ENCODE measurements around the gene TRANK1. TPM values are rescaled to one million over a fixed set of nuclear protein-coding genes. Genes with fewer than 3 reads are reported as not detected.

TRANK1 gene
- total RNA-seq = 2.3 and 3.4 TPM in 2 replicates

DNA sequence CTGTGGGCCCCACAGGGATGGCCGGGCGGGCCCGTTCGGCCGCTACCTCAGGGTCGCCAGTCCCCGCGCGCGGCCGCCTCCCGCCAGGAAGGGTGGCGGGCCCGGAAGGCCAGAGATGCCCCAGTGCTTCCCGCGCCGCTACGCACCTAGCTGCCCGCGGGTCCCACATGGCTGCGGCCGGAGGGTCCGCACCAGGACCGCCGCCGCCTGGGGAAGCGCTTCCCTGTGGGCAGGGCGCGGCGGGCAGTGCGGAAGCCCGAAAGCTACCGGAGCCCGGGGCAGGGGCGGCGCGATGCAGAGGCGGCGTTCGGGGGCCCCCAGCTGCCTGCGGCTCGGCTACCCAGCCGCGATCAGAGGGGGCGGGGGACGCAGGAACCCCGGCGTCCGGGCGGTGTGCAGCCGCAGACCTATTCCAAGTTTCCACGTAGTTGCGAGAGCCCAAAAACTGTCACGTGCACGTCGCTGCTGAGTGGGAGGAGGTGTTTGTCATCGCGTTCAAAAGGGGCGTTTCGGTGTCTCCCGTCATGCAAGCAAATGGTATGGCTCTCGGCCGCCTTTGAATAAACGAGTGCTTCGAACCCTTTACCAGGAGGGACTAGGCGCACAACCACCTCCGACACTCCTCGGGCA is at the start of gene TRANK1:
Gene TRANK1, minus strand, starts transcription at position 414 of the 630 bp plus-strand sequence. Its CDS starts 245 bp downstream, at position 169.
- Mint-ChIP-seq H3K27me3 (ENCODE audit: insufficient read depth) (peaks cover 16% of the 10 kb centered on the region), H3K9me3 (peaks cover 28% of the 10 kb centered on the region), H3K4me1 (ENCODE audit: low read depth) (no peaks in the 10 kb centered on the region), H3K36me3 (ENCODE audit: low read depth) (peaks cover 10% of the 10 kb centered on the region), H3K4me3 (peak within 1 kb of the TSS; percentile 83), H3K27ac (peak within 1 kb of the TSS; percentile 36)
- DNase-seq (ENCODE audit: low spot score) = peak; percentile 56
- intact Hi-C loops (cut with micrococcal nuclease) = loop anchor here (1.0 kb wide), 4 partner anchors 14 to 49 kb away; partner anchors contain the start of genes EPM2AIP1 and MLH1

DNA sequence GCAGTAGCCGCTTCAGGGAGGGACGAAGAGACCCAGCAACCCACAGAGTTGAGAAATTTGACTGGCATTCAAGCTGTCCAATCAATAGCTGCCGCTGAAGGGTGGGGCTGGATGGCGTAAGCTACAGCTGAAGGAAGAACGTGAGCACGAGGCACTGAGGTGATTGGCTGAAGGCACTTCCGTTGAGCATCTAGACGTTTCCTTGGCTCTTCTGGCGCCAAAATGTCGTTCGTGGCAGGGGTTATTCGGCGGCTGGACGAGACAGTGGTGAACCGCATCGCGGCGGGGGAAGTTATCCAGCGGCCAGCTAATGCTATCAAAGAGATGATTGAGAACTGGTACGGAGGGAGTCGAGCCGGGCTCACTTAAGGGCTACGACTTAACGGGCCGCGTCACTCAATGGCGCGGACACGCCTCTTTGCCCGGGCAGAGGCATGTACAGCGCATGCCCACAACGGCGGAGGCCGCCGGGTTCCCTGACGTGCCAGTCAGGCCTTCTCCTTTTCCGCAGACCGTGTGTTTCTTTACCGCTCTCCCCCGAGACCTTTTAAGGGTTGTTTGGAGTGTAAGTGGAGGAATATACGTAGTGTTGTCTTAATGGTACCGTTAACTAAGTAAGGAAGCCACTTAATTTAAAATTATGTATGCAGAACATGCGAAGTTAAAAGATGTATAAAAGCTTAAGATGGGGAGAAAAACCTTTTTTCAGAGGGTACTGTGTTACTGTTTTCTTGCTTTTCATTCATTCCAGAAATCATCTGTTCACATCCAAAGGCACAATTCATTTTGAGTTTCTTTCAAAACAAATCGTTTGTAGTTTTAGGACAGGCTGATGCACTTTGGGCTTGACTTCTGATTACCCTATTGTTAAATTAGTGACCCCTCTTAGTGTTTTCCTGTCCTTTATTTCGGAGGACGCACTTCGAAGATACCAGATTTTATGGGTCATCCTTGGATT is 48.8 kb upstream of the TRANK1 start, which contains the start of gene MLH1:
Gene MLH1, plus strand, starts transcription at position 193 of the 958 bp plus-strand sequence. Its CDS starts 30 bp downstream, at position 223.
- peaks cover 42% of the 10 kb centered on the region for H3K36me3 Mint-ChIP-seq (ENCODE audit: low read depth)
- intact Hi-C loops (cut with micrococcal nuclease) = loop anchor here (1.0 to 2.0 kb wide), 7 partner anchors 23 to 1172 kb away; partner anchors contain the start of genes ACAA1, OXSR1 and TRANK1
- peaks cover 38% of the 10 kb centered on the region for H3K4me1 Mint-ChIP-seq (ENCODE audit: low read depth)
- peak; percentile 99 for DNase-seq (ENCODE audit: low spot score)
- no peak within 1 kb of the TSS for H3K27ac Mint-ChIP-seq
- H3K4me3 Mint-ChIP-seq = no peak within 1 kb of the TSS
- H3K9me3 Mint-ChIP-seq = no peaks in the 10 kb centered on the region
- no peaks in the 10 kb centered on the region for H3K27me3 Mint-ChIP-seq (ENCODE audit: insufficient read depth)

DNA sequence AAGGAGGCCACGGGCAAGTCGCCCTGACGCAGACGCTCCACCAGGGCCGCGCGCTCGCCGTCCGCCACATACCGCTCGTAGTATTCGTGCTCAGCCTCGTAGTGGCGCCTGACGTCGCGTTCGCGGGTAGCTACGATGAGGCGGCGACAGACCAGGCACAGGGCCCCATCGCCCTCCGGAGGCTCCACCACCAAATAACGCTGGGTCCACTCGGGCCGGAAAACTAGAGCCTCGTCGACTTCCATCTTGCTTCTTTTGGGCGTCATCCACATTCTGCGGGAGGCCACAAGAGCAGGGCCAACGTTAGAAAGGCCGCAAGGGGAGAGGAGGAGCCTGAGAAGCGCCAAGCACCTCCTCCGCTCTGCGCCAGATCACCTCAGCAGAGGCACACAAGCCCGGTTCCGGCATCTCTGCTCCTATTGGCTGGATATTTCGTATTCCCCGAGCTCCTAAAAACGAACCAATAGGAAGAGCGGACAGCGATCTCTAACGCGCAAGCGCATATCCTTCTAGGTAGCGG is 48.0 kb upstream of the TRANK1 start, which contains the start of gene EPM2AIP1:
Gene EPM2AIP1, minus strand, starts transcription at position 326 of the 520 bp plus-strand sequence. Its CDS starts 54 bp downstream, at position 272.
- H3K4me1 Mint-ChIP-seq (ENCODE audit: low read depth) = peaks cover 45% of the 10 kb centered on the region
- H3K9me3 Mint-ChIP-seq = no peaks in the 10 kb centered on the region
- no peaks in the 10 kb centered on the region for H3K27me3 Mint-ChIP-seq (ENCODE audit: insufficient read depth)
- DNase-seq (ENCODE audit: low spot score) = no peak
- no peak within 1 kb of the TSS for H3K27ac Mint-ChIP-seq
- peaks cover 44% of the 10 kb centered on the region for H3K36me3 Mint-ChIP-seq (ENCODE audit: low read depth)
- intact Hi-C loops (cut with micrococcal nuclease) = loop anchor here (1.0 to 2.0 kb wide), 7 partner anchors 22 to 1172 kb away; partner anchors contain the start of genes ACAA1, OXSR1 and TRANK1
- no peak within 1 kb of the TSS for H3K4me3 Mint-ChIP-seq

DNA sequence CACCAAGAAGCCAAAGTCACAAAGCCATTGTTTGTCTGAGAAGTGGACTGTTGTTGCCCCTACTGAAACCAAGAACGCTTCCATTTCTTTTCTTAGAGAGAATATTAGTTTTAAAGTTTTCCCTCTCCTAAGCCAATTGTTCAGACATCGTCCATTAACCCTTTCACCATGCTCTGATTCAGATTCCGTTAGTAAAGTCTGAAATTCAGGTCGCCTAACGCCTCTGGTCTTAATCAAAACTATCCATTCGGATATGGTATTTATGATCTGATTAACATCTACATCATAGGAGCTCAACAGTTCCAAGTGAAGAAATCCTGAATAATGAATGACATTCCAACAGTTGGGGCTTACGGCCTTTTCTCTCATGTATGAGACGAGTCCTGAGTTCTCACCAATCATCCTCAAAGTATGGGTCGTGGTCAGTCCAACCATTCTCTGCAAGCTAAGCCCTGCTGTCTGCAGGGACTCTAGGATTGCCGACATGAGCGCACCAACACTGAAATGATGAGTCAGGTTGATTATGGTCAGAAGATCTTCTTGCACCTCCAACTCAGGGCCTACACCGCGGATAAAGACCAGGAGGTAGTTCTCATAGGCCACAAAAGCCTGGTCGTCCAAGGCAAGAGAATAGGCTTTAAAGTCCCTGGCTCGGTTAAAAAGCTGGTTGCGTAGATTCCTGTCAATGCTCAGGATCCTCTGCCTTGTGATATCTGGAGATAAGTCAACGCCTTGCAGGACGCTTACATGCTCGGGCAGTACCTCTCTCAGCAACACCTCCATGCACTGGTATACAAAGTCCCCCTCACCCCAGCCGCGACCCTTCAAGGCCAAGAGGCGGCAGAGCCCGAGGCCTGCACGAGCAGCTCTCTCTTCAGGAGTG is 47.3 kb upstream of the TRANK1 start:
- DNase-seq (ENCODE audit: low spot score) = peak; percentile 16
- peaks cover 47% of the 10 kb centered on the region for H3K4me1 Mint-ChIP-seq (ENCODE audit: low read depth)
- peaks cover 45% of the 10 kb centered on the region for H3K36me3 Mint-ChIP-seq (ENCODE audit: low read depth)

DNA sequence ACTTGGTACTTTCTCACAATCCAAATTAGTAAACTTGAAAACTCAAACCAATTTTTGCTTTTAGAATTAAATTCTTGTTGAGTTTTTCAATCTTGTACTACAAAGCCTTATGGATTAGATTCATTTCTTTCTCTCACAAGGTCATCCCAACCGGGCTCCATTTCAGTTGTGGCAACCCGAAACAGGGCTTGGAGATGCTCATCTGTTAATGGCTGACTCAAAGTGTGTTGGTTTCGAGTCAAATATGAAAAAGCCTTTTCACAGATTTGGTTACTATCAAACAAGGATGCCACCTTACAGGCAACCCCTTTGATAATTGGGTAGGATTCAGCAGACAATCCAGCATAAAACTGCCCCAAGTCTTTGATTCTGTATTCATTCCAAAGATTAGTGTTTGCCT is 46.3 kb upstream of the TRANK1 start:
- H3K27me3 Mint-ChIP-seq (ENCODE audit: insufficient read depth) = no peaks in the 10 kb centered on the region
- peaks cover 38% of the 10 kb centered on the region for H3K4me1 Mint-ChIP-seq (ENCODE audit: low read depth)
- no peak overlapping the region for H3K27ac Mint-ChIP-seq
- no peak overlapping the region for H3K4me3 Mint-ChIP-seq
- intact Hi-C loops (cut with micrococcal nuclease) = loop anchor here (1.0 kb wide), 1 partner anchor 115 kb away; no protein-coding TSS in a partner anchor
- DNase-seq (ENCODE audit: low spot score) = peak; percentile 6
- no peaks in the 10 kb centered on the region for H3K9me3 Mint-ChIP-seq
- H3K36me3 Mint-ChIP-seq (ENCODE audit: low read depth) = peaks cover 42% of the 10 kb centered on the region

More for the DNA sequence above, 47.3 kb upstream of the TRANK1 start:
- no peaks in the 10 kb centered on the region for H3K27me3 Mint-ChIP-seq (ENCODE audit: insufficient read depth)
- intact Hi-C loops (cut with micrococcal nuclease) = loop anchor here (1.0 to 2.0 kb wide), 2 partner anchors 21 to 116 kb away; no protein-coding TSS in a partner anchor
- no peak overlapping the region for H3K27ac Mint-ChIP-seq
- H3K4me3 Mint-ChIP-seq = no peak overlapping the region
- H3K9me3 Mint-ChIP-seq = no peaks in the 10 kb centered on the region

DNA sequence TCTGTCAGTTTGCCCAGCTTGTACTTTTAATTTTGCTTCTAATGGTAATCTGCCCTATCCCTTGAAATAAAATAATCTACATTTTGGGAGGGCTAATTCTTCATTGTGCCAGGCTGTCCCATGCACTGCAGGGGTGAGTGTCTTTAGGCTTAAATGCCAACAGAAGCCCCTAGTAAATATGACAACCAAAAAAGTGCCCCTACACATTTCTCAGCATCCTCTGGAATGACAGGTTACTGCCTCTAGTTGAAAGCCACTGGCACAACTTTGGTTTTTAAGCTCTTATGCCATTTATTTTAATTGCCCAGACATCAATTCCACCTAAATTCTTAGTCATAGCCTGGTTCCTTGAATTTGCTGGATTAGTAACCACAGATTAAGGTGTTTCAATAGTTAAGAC is 44.7 kb upstream of the TRANK1 start:
- intact Hi-C loops (cut with micrococcal nuclease) = no loop called here
- no peak for DNase-seq (ENCODE audit: low spot score)
- Mint-ChIP-seq H3K4me1 (ENCODE audit: low read depth) (peaks cover 38% of the 10 kb centered on the region), H3K9me3 (no peaks in the 10 kb centered on the region), H3K4me3 (no peak overlapping the region), H3K27me3 (ENCODE audit: insufficient read depth) (no peaks in the 10 kb centered on the region), H3K36me3 (ENCODE audit: low read depth) (peaks cover 55% of the 10 kb centered on the region), H3K27ac (no peak overlapping the region)

DNA sequence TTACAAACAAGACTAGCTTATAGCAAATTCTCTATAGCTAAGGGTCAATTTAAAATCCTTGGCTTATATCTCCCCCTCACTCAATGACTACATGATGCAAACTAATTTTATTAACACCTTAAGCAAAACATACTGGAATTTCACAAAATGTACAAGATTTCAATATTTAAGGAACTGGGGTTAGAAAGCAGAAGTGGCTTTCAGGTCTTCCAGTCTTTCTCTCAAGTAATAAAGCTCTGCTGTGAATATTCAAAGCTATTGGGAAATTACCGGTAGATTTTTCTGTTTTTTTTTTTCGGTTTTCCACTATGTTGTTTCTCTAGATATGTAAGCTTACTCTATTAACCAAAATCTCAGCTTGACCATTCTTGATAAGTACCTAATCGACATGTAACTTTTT is 44.2 kb upstream of the TRANK1 start:
- H3K36me3 Mint-ChIP-seq (ENCODE audit: low read depth) = peaks cover 56% of the 10 kb centered on the region
- H3K27ac Mint-ChIP-seq = no peak overlapping the region
- H3K9me3 Mint-ChIP-seq = no peaks in the 10 kb centered on the region
- DNase-seq (ENCODE audit: low spot score) = no peak
- intact Hi-C loops (cut with micrococcal nuclease) = no loop called here
- peaks cover 38% of the 10 kb centered on the region for H3K4me1 Mint-ChIP-seq (ENCODE audit: low read depth)
- H3K4me3 Mint-ChIP-seq = no peak overlapping the region
- H3K27me3 Mint-ChIP-seq (ENCODE audit: insufficient read depth) = no peaks in the 10 kb centered on the region

DNA sequence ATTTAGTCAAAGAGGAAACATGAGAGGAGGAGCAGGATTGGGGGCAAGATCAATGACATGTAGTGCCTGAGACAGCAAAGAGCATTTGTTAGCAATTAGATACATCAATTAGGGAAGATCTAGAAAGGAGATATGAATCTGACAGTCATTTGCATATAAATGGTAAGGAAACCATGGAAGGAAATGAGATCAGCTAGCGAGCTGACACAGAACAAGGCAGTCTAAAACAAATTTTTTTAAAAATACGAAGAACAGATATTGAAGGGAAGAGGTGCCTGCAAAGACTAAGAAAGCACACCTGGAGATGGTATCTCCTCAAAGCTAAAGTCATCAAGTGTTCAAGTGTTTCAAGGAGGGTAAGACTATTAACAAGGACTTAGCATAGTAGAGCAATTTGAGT is 43.5 kb upstream of the TRANK1 start:
- peaks cover 62% of the 10 kb centered on the region for H3K36me3 Mint-ChIP-seq (ENCODE audit: low read depth)

DNA sequence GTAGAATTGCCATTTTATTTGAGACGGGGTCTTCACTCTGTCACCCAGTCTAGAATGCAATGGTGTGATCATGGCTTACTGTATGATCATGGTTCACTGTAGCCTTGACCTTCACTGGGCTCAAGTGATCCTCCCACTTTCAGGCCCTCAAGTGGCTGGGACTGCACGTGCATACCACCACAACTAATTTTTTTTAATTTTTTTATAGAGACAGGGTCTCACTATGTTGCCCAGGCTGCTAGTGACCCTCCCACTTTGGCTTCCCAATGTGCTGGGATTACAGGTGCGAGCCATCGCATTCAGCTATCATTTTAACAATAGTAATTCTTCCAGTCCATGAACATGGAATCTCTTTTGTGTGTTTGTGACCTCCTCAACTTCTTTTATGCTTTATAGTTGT is 36.2 kb upstream of the TRANK1 start:
- intact Hi-C loops (cut with micrococcal nuclease) = no loop called here
- Mint-ChIP-seq H3K27ac (no peak overlapping the region), H3K9me3 (peaks cover 25% of the 10 kb centered on the region), H3K36me3 (ENCODE audit: low read depth) (peaks cover 59% of the 10 kb centered on the region), H3K4me3 (no peak overlapping the region), H3K4me1 (ENCODE audit: low read depth) (no peaks in the 10 kb centered on the region), H3K27me3 (ENCODE audit: insufficient read depth) (no peaks in the 10 kb centered on the region)
- no peak for DNase-seq (ENCODE audit: low spot score)

More for the DNA sequence above, 43.5 kb upstream of the TRANK1 start:
- Mint-ChIP-seq H3K9me3 (no peaks in the 10 kb centered on the region), H3K4me3 (peak overlapping the region; percentile 24), H3K27ac (peak overlapping the region; percentile 11), H3K27me3 (ENCODE audit: insufficient read depth) (no peaks in the 10 kb centered on the region), H3K4me1 (ENCODE audit: low read depth) (peaks cover 38% of the 10 kb centered on the region)
- intact Hi-C loops (cut with micrococcal nuclease) = no loop called here
- DNase-seq (ENCODE audit: low spot score) = no peak

DNA sequence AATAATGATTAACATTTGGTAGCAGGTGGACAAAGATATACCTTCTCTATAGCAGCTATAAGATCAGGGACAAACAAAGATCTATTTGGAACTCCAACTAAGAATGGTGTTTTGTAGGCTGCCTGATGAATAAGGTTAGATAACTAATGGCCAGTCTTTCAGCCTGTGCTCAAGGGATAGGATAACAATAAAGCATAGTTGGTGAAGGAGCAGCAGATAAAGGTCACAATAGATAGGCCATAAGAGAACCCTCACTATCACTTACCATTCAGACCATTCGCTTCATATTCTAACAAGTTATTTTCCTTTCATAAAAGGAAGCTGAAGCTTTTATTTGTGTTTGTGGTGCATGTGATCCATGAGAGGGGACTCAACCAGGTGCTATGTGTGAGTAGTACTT is 28.3 kb upstream of the TRANK1 start:
- Mint-ChIP-seq H3K9me3 (no peaks in the 10 kb centered on the region), H3K4me3 (no peak overlapping the region), H3K36me3 (ENCODE audit: low read depth) (peaks cover 12% of the 10 kb centered on the region), H3K27ac (no peak overlapping the region), H3K4me1 (ENCODE audit: low read depth) (peaks cover 28% of the 10 kb centered on the region), H3K27me3 (ENCODE audit: insufficient read depth) (no peaks in the 10 kb centered on the region)
- DNase-seq (ENCODE audit: low spot score) = no peak
- intact Hi-C loops (cut with micrococcal nuclease) = no loop called here

DNA sequence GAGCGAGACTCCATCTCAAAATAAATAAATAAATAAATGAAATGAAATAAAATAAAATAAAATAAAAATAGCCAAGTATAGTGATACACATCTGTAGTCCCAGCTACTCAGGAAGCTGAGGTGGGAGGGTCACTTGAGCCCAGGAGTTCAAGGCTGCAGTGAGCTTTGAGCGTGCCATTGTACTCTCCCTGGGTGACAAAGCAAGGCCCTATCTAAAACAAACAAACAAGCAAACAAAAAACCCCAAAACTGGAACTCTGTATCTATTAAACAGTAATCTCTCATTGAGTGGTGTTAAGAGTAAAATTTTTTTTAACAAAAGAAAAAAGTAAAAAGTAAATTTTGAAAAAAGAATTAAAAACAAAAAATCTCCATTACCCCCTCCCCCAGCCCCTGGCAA is 27.3 kb upstream of the TRANK1 start:
- Mint-ChIP-seq H3K9me3 (no peaks in the 10 kb centered on the region), H3K27me3 (ENCODE audit: insufficient read depth) (no peaks in the 10 kb centered on the region), H3K36me3 (ENCODE audit: low read depth) (peaks cover 10% of the 10 kb centered on the region), H3K4me1 (ENCODE audit: low read depth) (peaks cover 28% of the 10 kb centered on the region), H3K4me3 (no peak overlapping the region), H3K27ac (no peak overlapping the region)
- DNase-seq (ENCODE audit: low spot score) = no peak
- intact Hi-C loops (cut with micrococcal nuclease) = no loop called here

Data from activated T-helper 1 cell treated with anti-CD3 and anti-CD28 coated beads, Interleukin-12 subunit alpha, Interleukin-12 subunit beta, Interleukin-2, Interleukin-4 antibody, amounts not matched to agents 30 ng/mL and 10 ng/mL and 1 ng/mL, durations not matched to agents 14 hours and 24 hours and 36 hours (primary cell).